ENCODE measurements around the gene C1orf105.
"Not testable (repeated sequence)": the region's sequence is repeated elsewhere in the genome, so short reads cannot be mapped to it uniquely, and the experiment has no call there.

The C1orf105 gene, protein sequence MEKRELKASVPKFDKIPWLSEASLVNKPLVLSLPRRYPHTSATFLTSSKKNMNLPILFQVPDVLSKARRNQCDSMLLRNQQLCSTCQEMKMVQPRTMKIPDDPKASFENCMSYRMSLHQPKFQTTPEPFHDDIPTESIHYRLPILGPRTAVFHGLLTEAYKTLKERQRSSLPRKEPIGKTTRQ

DNA sequence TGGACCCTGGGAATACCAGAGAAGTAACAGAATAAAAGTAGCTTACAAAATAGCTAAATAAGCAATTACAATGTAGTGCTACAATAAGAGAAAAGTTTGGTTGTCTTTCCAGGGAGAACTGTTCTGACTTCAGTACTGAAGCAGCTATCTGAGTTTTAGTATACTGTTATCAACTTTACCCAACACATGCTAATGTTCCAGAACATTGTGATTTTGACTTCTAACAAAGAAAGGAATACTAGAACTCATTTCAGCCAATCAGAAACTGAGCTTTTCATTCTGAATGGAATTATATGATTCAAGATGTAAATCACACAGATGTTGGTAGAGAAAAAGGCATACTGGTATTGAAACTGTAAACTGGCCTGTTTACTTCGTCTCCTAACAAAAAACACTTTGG, at the start of gene C1orf105:
C1orf105 (plus strand) TSS at position 301 of the 400 bp plus-strand sequence. CDS start 201 bp downstream, outside the sequence.
- DNase-seq = no peak

DNA sequence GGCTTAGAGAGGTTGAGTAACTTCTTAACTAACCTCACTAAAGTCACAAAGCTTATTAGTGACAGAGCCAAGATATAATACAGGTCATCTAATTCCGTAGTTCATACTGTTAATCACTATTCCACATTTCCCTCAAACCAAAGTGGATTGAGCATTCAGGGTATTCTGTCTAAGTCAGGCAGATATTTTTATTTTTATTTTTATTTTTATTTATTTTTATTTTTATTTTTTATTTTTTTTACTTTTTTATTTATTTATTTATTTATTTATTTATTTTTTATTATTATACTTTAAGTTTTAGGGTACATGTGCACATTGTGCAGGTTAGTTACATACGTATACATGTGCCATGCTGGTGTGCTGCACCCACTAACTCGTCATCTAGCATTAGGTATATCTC, 48.8 kb upstream of the C1orf105 start:
- DNase-seq = not testable (repeated sequence)

DNA sequence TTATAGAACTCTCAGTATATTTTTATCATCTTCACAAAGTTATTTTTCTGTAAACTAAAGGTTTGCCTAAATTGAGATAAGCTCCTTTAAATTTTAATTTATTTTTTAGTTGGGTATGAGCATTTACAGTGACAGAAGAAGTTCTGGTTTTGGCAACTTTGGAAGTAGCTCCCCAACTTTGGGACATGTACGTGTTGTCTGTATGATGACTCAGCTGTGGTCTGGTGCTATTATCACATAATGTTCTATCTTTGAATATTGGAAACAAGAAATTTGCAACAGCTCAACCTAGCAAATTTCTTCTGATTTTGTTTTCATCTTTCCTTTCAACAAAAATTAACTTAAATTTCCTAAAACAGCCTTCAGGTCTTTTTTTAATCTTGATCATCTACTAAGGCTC, 46.6 kb upstream of the C1orf105 start:
- no peak for DNase-seq

DNA sequence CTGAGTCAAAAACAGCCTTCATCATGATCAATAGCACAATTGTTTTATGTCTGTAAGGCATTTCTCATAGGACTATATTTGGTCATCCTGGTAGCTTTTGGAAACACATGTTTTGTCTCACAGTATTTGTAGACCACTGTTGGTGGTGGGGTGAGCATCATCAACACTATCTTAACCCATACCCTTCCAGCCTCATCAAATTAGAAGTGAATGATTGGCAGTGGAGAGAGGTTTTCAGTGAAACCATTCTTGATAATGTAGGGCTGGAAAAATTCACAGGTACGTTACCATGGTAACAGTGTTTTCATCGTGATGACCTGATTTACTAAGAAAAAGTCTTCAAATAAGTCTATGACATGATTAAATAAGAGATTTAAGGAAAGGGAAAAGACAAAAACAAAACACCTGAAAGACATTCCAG, 45.3 kb upstream of the C1orf105 start:
- DNase-seq = no peak

DNA sequence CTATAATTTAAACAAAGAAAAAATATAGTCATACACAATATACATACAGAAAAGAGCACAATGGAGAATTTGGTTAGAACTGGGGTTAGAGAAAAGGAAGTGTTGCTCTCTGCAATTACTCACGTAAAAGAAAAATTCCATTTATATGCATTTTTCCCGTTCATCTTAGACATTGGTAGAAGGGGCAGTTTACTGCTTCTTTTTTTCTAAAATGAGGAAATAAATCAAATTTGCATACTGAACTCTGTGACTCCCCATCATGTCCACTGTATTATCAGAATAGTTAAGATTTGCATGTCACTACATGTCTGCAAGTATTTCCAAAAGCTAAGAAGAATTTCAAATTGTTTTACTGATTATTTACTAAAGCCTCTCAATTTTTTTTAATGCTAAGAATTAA, 44.1 kb upstream of the C1orf105 start:
- no peak for DNase-seq

DNA sequence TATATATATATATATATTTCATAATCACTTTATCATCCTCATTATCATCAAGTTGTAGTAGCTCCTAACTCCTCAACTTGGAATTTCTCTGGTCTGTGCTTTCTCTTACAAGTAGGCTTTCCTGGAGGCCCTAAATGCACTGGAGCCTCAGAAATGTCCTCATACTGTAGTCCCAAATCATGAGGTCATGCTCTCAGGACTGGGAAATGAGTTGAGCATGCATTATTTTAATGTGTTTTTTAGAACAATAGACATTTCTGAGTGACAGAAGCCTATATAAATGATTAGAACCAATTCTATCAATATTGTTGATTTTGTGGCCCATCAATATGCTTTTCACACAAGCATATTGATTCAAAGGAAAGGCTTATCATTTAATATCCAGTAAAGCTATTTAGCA, 42.9 kb upstream of the C1orf105 start:
- no peak for DNase-seq

DNA sequence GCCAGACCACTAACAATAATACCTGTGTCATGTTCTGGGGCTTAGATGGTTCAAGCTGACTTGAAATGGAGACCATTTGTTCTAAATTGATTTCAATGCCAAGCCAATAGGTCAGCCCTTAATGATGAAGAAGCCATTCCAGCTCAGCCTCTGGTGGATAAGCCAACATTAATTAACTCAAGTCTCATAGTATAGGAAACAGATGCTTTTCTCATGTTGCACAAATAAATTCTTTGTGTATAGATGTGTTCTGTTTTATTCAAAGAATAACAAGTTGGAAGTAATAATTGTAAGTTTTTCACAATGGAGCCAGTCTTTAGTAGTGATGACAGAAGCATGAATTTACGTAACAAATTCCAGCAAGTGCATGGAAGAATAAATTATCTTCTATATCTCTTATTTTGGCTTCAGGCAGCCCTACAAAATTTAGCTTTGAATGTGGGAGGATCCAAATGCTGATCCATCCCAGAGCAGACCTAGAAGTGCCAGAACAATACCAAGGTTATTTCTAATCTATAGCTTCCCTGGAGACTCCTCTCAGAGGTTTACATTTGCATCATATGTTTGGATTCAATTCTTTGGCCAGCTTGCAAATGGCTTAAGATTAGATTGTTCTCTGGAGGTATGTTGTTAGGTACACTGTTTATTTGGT, 42.2 kb upstream of the C1orf105 start:
- DNase-seq = no peak

DNA sequence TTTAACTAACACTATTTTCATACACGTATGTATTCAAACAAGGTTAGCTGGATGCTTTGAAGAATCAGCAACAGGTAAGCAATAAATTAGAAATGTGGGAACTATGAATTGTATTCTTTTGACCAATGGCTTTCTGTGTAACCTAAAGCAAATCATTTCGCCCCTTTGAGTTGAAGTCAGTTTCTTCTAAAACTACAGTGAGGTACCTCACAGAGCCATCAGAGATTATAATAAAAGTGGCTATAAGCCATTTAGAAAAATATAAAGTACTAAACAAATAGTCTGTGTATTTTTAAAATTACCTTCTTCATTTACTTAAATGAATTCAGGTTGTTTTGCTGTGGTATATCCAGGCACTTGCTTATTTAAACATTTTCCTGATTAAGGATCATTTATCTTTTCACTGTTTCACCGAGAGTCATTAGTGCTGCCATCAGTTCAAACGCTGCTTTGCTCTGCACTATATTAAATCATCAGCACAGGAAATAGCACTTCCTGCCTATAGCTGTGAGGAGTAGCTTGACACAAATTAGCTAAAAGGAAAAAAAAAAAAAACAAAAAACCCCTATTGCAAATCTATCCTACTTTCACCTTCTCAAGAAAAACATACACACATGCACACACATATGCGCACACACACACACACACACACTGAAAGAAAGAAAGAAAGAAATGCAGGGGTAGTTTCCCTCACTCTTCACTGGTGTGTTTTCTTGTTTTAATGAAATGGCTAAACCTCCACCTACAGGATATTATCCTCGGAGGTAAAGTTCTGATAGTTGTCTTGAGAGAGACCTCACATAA, 39.8 kb upstream of the C1orf105 start:
- DNase-seq = no peak

DNA sequence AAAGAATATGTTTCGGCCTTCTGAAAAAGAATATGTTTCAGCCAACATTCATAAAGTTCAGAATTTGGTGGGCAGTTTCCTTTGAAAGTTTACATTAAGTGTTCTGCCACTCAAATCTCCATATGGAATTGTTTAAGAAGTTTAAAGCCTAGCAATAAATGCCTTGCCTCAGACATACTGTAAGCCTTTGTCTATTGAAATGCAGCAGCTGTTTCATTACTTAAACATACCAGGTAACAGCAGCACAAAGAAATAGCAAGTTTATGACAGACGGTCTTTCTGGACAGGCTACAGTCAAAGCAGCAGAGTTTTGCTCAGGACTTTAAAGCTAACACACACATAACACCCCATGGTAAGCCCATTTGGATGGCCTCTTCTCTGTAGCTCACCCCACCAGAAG, 38.5 kb upstream of the C1orf105 start:
- DNase-seq = no peak

DNA sequence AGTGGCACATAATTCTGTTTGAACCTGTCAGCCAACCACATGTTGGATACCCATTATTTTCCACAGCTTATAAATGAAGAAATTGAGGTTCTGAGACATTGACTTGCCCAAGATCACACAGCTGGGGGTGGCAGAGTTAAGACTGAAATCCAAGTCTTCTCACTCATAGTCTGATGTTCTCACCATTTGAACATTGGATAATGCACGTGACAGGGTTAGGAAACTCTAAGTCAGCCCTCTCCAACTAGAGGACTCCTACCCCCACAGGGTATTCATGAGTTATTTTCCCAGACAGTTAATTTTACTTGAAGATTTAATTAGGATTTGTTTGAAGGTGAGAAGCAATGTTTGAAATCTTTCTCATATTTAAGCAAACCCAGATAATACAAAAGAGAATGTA, 38.1 kb upstream of the C1orf105 start:
- DNase-seq = no peak

DNA sequence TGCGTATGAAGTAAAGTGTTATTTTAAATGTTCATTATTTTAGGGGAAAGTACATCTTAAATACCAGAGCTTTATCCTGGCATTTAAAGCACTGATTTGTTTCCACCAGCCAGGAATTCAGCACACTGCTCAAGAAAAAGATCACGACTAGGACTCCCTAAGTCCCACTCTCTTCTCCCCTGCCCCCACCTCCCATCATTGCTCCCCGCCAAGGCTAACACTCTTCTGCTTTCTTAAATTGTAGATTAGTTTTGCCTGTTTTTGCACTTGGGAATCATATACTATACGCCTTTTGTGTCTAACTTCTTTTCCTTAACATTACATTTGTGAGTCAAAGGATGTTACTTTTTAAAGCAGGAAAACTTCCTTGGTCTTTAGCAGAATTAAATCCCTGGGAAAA, 37.5 kb upstream of the C1orf105 start:
- no peak for DNase-seq

DNA sequence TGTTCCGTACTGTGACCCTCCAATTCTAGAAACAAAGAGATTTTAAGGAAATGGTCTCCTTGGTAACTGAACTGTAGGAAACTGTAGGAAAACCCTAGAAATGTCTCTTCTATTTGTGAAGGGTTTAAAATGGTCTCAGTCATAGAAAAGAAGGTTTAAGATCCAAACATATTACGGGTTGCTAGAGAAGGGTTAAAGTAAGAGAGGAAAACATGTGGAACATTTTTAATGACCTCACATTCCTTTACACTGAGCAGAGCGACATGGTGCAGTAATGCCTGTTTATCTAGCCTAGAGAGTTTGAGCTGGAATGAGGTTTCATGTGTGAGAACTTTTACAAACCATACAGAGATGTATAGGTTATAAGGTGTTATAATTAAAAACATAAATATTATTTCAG, 36.9 kb upstream of the C1orf105 start:
- no peak for DNase-seq

DNA sequence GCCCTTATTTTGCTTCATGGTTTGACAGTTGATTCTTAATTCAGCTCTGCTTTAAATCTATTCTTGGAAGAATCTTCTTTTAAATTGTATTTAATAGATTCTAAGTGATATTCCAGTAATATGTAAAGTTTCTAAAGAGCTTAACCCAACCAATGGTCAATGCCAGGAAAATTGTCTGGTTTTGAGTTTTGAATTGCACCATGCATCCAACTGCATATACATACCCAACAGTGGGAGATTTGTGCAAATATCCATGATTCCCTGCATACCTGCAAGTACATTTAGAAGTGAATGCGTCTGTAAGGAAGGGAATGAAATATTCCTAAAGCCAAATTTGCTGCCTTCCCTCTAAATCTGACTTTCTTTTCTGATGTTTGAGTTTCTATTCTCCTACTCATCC, 35.8 kb upstream of the C1orf105 start:
- DNase-seq = no peak

DNA sequence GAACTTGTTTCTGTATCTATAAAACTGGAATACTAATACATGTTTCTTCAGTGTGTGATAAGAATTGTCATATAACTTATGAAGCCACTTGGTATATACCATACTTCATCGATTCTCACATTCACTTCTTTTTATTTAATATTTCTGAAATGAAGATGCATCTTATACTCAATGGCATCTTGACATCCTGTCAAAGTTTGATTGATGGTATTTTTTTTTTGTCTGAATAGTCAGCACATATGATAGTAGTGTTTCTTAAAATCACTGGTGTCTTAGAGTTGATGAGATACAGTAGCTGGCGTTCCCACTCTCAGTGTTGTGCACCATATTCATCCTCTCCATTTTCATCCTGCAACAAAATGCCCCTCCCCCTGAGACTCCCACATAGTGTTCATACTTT, 34.4 kb upstream of the C1orf105 start:
- no peak for DNase-seq

DNA sequence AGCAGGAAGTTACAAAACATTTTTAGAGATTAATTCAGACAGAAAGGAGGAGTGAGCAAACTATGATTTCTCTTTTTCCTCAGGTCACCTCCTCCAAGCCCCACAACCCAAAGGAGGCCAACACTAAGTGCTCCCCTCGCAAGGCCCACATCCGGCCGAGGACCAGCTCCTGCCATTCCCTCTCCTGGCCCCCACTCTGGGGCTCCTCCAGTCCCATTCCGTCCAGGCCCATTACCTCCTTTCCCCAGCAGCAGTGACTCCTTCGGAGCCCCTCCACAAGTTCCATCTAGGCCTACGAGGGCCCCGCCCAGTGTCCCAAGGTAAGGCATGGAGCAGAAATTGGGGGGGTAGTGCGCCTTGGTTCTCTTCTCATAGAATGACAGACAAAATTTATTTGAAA, 32.0 kb upstream of the C1orf105 start:
- no peak for DNase-seq

DNA sequence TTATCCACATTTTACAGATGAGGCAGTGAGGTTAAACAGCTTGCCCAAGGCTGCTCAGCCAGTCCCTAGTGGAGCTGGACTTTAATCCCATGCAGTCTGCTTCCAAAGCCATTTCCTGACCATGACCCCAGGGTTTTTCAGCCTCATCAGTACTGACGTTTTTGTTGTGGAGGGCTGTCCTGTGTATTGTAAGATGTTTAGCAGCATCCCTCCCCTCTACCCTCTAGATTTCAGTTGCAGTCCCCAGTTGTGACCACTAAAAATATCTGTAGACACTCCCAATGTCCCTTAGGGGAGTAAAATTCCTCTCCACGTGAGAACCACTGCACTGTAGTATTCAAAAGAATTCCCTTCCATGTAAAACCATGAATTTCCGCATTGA, 30.2 kb upstream of the C1orf105 start:
- DNase-seq = no peak

DNA sequence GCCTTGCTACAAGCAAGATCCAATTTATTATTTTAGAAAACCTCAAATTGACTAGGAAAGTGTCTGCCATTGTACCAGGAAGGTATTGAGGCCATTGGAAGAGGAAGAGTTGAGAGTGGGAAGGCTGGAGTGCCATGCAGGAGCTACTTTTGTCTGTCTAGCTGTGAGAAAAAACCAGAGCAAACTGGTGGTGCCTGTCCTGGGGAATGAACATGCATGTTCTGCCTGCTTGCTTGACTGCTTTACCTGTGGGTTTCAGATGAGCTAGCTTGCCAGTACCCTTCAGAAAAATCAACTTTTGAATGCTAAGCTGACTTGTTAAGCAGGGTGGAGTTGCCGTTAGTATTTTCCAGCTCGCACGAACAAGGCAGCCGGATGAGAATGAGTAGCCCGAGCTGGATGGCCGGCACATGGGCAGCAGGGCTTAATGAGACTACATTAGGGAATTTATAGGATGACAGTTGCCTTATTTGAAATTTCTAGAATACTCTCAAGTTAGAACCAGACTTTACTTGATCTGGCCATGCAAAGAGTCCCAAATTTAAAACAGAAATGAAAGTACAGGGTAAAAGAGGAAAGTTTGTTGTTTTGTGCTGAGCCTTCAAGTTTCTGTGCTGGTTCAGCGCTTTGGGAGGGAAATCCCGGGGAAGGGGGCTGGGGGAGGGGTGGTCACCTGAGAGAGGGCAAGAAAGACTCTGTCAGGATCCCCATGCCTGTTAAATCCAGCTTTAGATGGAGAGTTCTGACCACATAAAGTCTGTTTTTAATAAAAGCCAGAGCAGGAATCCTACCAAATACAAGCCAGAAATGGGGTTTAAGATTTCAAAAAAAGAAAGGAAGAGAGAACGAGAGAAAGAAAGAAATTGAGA, 29.6 kb upstream of the C1orf105 start:
- DNase-seq = no peak

DNA sequence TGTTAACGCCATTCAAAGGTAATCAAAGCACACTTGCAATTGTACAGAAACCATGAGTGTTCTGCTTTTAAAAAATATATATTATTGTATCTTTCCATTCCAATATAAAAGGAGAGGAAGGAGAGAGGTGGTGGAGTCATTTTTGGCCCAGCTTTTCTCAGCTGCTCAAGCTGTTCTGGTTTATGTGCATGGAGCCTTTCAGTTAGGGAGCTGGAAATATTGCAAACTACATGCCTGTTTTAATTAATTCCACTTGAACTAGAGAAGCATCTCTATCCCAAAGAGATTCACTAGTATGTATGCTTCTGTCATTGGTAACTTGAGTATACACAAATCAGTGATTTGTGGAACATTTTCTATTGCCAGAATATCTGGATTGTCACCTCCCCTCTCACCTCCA, 28.5 kb upstream of the C1orf105 start:
- DNase-seq = no peak

DNA sequence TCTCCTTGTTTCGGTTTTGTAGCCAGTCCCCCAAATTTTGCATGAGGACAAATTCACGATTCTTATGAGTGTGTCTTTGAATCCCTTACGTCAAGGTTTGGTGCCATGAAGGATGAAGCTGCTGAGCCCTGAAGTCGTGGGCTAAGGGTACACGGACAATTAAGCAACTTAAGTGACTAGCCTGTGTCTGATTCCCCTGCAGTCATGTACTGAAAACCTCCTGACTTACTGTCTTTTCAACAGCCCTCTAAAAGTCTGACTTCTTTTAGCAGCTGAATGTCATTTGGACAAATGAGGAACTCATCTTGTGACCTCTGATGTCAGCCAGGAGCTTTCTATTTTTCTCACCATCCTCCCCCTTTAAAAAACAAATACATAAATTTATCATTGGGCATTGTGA, 27.1 kb upstream of the C1orf105 start:
- DNase-seq = no peak

DNA sequence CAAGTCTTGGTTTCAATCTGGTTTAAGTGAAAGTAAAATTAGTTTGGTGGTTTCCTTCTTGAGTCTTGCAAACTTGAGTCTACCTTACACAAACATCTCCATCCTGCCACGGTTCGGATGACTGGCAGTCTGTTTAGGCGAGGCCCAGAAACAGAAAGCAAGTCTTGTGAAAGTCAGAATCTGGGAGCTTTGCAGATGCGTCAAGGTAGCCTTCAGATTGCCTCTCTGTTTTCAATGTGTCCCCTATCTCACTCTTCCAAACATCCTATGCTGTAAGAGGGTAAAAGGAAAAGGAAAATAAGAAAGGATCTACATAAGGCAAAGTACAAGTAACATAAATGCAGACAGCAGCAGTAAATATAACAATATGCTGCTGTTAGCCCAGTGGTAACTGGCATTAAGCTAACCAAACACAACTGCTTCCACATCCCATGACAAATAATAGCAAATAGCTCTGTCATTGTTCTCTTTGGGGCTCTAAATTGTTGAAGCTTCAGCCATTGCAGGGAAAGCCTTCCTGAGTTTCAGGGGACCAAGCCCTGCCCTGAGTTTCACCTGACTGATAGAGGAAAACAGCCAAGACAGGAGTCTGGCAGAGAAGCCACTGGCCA, 26.2 kb upstream of the C1orf105 start:
- DNase-seq = no peak

DNA sequence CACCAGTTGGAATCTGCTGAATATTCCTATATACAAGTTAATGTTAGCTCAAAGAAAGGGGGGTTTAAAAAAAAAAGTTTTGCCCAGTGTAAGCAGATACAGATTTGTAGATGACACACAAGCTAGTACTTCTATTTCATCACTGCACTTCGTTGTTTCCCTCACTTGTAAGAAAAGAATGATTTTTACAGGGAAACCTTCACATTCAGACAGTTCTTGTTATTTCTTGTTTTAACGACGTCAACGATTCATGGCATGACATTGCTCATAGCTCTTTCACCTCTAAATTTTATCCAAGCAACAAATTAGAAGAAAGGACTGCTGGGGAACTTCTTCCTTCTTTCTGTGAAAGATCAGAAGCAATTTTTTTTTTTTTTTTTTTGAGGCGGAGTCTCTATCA, 25.7 kb upstream of the C1orf105 start:
- DNase-seq = no peak

DNA sequence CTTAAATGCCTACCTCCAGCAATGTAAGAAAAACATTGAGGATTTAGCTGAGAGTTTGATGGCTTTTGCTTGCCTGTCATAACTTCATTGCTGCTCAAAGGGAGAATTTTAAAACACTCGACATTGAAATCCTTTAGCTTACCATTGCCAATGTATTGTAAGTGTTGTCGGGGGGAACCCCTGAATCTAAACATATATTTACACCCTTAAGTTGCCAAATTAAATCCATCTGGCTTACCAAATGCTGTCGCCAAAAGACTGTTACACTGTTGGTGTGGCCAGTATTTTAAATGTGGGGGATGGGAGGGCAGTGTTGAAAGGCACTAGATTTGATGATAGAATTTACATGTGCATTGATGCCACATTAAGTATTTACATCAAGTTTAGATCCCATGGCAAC, 24.9 kb upstream of the C1orf105 start:
- DNase-seq = no peak

DNA sequence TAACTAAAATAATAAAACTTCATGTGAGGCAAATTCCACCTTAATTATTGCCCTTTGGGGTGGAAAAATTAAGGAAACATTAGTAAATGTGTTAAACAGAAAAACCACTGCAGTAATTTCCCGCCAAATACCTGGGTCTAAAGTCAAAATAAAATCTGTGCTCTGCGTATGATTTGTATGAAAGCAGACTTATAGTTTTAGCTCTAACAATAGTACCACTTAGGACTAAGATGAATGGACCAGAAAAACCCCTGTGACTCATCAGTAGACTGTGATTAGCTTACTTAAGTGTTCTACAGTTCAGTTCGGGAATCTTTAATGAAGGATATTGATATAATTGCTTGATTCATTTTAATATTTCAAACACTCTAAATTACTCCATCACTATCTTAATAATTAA, 23.3 kb upstream of the C1orf105 start:
- no peak for DNase-seq
